ENCODE results near the gene ANTKMT. TPM values are rescaled to one million over a fixed set of nuclear protein-coding genes. Genes with fewer than 3 reads are reported as not detected.
"Not testable (repeated sequence)": the region's sequence is repeated elsewhere in the genome, so short reads cannot be mapped to it uniquely, and the experiment has no call there.

ANTKMT gene
- total RNA-seq, 1 donor from 2014 or later, result 27.5 TPM

- ATAC-seq (ENCODE audit: poor library complexity), result no peak
- intact Hi-C loops (cut with DNase I), result no loop called here
- no peak for DNase-seq
Observed at GRCh38 chr16:733382-734207, 12.6 kb downstream of the ANTKMT start.

- intact Hi-C loops (cut with DNase I), result no loop called here
- DNase-seq (no peak), ATAC-seq (ENCODE audit: poor library complexity) (no peak)
Observed at GRCh38 chr16:734208-734980, 13.4 kb downstream of the ANTKMT start.

- DNase-seq (no peak), ATAC-seq (ENCODE audit: poor library complexity) (no peak)
- intact Hi-C loops (cut with DNase I), result no loop called here
Observed at GRCh38 chr16:734981-735881, 14.3 kb downstream of the ANTKMT start.

DNA sequence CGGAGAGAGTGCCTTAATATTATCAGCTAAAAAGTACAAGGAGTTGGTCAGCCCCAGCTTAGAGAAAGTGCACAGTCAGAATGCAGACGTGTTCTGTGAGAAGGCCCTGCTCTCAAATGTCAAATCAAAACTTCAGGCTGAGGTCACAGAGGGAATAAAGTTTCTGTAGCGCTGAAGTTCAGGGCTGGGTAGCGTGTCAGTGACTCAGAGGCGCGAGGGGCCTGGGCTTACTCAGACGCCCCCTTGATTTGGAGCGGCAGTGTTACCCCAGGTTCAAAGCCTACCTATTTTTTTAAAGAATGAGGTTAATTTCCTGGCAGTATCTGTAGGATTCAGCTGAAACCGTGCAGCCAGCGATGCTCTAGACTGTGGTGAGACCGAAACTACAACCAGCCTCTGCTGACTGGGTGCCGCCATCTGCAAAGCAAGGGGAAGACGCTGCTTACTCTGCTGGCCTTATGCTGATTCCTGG, 15.1 kb downstream of the ANTKMT start:
- intact Hi-C loops (cut with DNase I), result no loop called here
- ATAC-seq (ENCODE audit: poor library complexity), result no peak
- no peak for DNase-seq

- ATAC-seq (ENCODE audit: poor library complexity) (no peak), DNase-seq (no peak)
- intact Hi-C loops (cut with DNase I), result no loop called here
Observed at GRCh38 chr16:736936-737481, 16.1 kb downstream of the ANTKMT start.

DNA sequence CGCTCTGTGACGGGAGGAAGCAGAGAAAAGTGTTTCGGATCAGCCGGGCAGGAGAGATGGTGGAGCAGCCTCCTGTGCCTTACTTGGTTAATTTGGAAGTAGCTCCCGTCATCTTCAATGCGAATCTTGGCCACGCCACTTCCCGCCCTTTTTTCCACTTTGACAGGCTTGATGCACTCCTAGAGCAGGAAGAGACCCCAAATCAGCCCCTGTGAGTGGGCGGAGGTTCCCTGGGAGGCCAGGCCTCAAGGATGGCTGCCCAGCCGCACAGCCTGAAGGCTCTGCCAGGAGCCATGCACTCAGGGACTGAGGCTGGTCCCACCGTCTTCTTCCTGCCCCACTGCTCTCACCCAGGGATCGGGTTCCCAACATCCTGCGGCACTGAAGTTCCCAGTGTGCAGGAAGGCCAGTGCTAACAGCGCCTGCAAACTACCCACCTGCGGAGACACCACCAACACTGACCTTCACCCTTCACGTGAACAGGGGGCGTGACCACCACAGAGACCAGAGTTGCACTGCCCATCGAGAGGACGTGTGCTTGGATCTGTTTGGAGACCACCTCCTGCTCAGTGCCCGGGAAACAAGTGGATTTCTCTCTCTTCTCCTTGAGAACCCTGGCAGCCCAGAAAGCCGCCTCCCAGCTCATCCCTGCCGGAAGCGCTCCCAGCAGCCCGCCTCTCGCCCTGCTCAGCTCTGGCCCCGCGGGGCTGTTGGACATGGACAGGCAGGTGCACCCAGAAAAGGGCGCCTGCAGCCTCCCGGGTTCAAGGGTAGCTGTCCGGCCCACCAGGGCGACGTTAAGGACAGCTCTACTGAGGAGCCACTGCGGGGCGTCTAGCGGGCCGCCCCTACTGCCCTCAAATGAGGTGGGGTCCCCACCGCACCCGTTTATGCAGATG, 18.9 kb downstream of the ANTKMT start:
- intact Hi-C loops (cut with DNase I), result no loop called here
- DNase-seq, result no peak

DNA sequence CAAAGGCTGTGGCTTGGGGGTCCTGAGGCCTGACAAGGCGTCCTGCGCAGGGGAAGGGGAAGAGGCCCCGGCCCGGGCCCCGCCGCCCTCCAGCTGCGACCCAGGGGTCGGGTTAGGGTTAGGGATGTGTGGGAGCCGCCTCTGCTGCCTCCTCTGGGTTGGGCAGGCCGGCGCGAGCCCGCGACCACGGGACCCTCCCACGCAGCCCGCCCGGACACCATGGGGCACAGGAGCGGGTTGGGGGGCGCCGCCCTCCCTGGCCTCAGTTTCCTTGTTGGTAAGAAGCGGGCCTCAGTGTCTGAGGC, 19.5 kb downstream of the ANTKMT start:
- intact Hi-C loops (cut with DNase I), result no loop called here
- ATAC-seq (ENCODE audit: poor library complexity) (peak; percentile 28), DNase-seq (no peak)

More for the DNA sequence above, 18.9 kb downstream of the ANTKMT start:
- ATAC-seq (ENCODE audit: poor library complexity), result no peak

- ATAC-seq (ENCODE audit: poor library complexity) (peak; percentile 96), DNase-seq (peak; percentile 92)
- intact Hi-C loops (cut with DNase I), result no loop called here
Observed at GRCh38 chr16:740764-741505, 20.0 kb downstream of the ANTKMT start, which contains the start of gene CIAO3. Gene CIAO3, minus strand, starts transcription at chr16:740997. Its CDS starts 12 bp downstream, at chr16:740985.

GRCh38 chr16:741986-742629, 21.2 kb downstream of the ANTKMT start:
- intact Hi-C loops (cut with DNase I), result no loop called here
- ATAC-seq (ENCODE audit: poor library complexity) (no peak), DNase-seq (no peak)

GRCh38 chr16:742894-743293, 21.9 kb downstream of the ANTKMT start:
- DNase-seq; intact Hi-C loops (cut with DNase I); ATAC-seq (ENCODE audit: poor library complexity): not testable (repeated sequence)

GRCh38 chr16:743794-744500, 23.0 kb downstream of the ANTKMT start:
- intact Hi-C loops (cut with DNase I), result no loop called here
- DNase-seq (no peak), ATAC-seq (ENCODE audit: poor library complexity) (no peak)

GRCh38 chr16:745739-746138, 24.8 kb downstream of the ANTKMT start:
- no peak for DNase-seq
- intact Hi-C loops (cut with DNase I), result no loop called here
- ATAC-seq (ENCODE audit: poor library complexity), result no peak

GRCh38 chr16:746637-747036, 25.7 kb downstream of the ANTKMT start:
- ATAC-seq (ENCODE audit: poor library complexity), result no peak
- intact Hi-C loops (cut with DNase I), result no loop called here
- DNase-seq, result no peak

DNA sequence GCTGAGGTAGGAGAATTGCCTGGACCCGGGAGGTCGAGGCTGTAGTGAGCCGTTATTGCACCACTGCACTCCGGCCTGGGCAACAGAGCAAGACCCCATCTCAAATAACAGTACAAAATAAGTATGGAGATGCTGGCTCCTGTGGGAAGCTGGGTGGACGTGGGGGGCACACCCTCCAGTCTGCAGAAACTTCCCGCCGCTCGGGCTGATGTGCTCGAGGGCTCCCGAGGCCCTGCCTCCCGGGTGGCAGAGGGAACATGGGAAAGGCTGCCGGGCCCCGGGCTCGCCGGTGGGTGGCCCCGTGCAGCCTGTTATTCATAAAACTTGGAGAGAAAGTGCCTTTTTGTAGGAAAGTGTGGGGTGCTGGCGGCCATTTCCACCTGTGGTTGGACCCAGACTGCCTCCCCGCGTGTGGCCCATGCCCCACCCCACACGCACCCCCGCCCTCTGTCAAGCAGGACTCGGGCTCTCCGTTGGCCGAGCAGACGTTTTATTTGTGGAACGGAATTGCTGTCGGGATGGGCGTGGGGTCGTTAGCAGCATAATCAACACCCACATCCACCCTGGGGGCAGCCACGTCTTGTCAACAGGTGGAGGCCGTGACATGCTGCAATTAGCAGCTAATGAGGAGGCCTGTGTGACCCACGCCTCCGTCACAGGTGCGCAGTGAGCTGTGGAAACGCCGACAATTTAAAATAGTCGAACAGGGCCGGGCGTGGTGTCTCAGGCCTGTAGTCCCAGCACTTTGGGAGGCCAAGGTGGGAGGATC, 27.2 kb downstream of the ANTKMT start:
- no peak for DNase-seq
- intact Hi-C loops (cut with DNase I), result no loop called here

DNA sequence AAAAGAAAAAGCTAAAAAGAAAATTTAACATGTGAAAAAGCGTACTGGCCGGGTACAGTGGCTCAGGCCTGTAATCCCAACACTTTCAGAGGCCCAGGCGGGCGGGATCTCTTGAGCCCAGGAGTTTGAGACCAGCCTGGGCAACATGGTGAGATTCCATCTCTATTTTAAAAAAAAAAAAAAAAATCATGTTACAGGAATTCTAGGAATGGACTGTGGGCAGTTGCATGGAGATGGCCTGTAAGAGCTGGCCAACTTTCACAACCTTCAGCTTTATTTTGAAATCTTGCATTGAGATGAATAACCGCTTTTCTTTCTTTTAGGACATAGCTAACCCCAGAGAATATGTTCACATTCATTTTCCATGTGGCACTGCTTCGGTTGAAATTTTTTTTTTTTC, 28.1 kb downstream of the ANTKMT start:
- ATAC-seq (ENCODE audit: poor library complexity), result no peak

More for the DNA sequence above, 27.2 kb downstream of the ANTKMT start:
- ATAC-seq (ENCODE audit: poor library complexity), result no peak

More for the DNA sequence above, 28.1 kb downstream of the ANTKMT start:
- DNase-seq, result no peak
- intact Hi-C loops (cut with DNase I), result no loop called here
